GM19240 (cell line): ENCODE data around the gene EMC1.
A peak's percentile ranks its signal among the peaks of the same experiment; 100 is the strongest.
"Not testable (repeated sequence)": the region's sequence is repeated elsewhere in the genome, so short reads cannot be mapped to it uniquely, and the experiment has no call there.

Source experiments
- DNase-seq: peaks from one replicate; pipeline ENCODE4 v3.0.0; 2011; ENCODE audit warnings: low spot score; ENCODE audit not compliant: insufficient read length

EMC1 gene

GRCh38 chr1:19190468-19190867, 60.9 kb downstream of the EMC1 start:
- no peak for DNase-seq

- no peak for DNase-seq
Observed at GRCh38 chr1:19189270-19189669, 62.1 kb downstream of the EMC1 start.

- no peak for DNase-seq
Observed at GRCh38 chr1:19187852-19188251, 63.5 kb downstream of the EMC1 start.

- no peak for DNase-seq
Observed at GRCh38 chr1:19186001-19186400, 65.3 kb downstream of the EMC1 start.

- DNase-seq = no peak
Observed at GRCh38 chr1:19182223-19182622, 69.1 kb downstream of the EMC1 start.

GRCh38 chr1:19180265-19180657, 71.1 kb downstream of the EMC1 start:
- DNase-seq = not testable (repeated sequence)

GRCh38 chr1:19179597-19180264, 71.6 kb downstream of the EMC1 start:
- no peak for DNase-seq

GRCh38 chr1:19178734-19179398, 72.5 kb downstream of the EMC1 start:
- no peak for DNase-seq

- no peak for DNase-seq
Observed at GRCh38 chr1:19177811-19178210, 73.5 kb downstream of the EMC1 start.

- peak; percentile 13 for DNase-seq
Observed at GRCh38 chr1:19169642-19170041, 81.7 kb downstream of the EMC1 start.

- no peak for DNase-seq
Observed at GRCh38 chr1:19167140-19167539, 84.2 kb downstream of the EMC1 start.

GRCh38 chr1:19166066-19166465, 85.3 kb downstream of the EMC1 start:
- DNase-seq = no peak
